ENCODE measurements around the gene KIF5C.

The KIF5C gene

GRCh38 chr2:148924514-148925178, 49.6 kb downstream of the KIF5C start:
- H3K36me3 ChIP-seq (replicated peaks in 1 of 2; ENCODE audit: control insufficient read depth in 2 of 2, insufficient read depth in 2 of 2, low read length in 2 of 2) = peaks cover 10 to 65% of the 10 kb centered on the region in 2 donors
- no peak overlapping the region for H3K14ac ChIP-seq (ENCODE audit: low read length)
- H4K91ac ChIP-seq (ENCODE audit: low read depth, low read length, poor library complexity) = no peak overlapping the region
- no peak overlapping the region for H3K4me2 ChIP-seq (ENCODE audit: insufficient read depth, low read length, poor library complexity, severe bottlenecking)
- no peak overlapping the region for H4K8ac ChIP-seq (ENCODE audit: low read depth, low read length)
- H3K79me1 ChIP-seq (ENCODE audit: low read depth, low read length) = no peaks in the 10 kb centered on the region
- H3K18ac ChIP-seq (ENCODE audit: low read length) = no peak overlapping the region
- no peak for DNase-seq (ENCODE audit: low spot score)
- no peak overlapping the region for H2AFZ ChIP-seq (ENCODE audit: low read length)
- H3K27ac ChIP-seq (replicated peaks; ENCODE audit: low read length) = no peak overlapping the region
- no peak overlapping the region for H2AK5ac ChIP-seq (ENCODE audit: low read depth, low read length)
- no peak overlapping the region for H3K4ac ChIP-seq (ENCODE audit: low read length)
- H3K27me3 ChIP-seq (ENCODE audit: control insufficient read depth in 3 of 3, insufficient read depth in 3 of 3, low read depth in 1 of 3, low read length in 3 of 3) = no peaks in the 10 kb centered on the region
- H3K23ac ChIP-seq (ENCODE audit: low read depth, low read length, poor library complexity) = no peak overlapping the region
- H2BK120ac ChIP-seq (ENCODE audit: low read depth, low read length) = no peak overlapping the region
- H2BK5ac ChIP-seq (ENCODE audit: low read length) = no peak overlapping the region
- peaks cover 8 to 12% of the 10 kb centered on the region in 2 donors for H3K4me1 ChIP-seq (ENCODE audit: control insufficient read depth in 2 of 2, insufficient read depth in 1 of 2, low read depth in 1 of 2, low read length in 2 of 2)
- H3K9ac ChIP-seq (ENCODE audit: low read depth, low read length, poor library complexity) = no peak overlapping the region
- no peak overlapping the region for H2BK15ac ChIP-seq (ENCODE audit: low read length)
- H3K9me3 ChIP-seq (replicated peaks in 1 of 2; ENCODE audit: control insufficient read depth in 2 of 2, insufficient read depth in 1 of 2, low read depth in 1 of 2, low read length in 2 of 2) = no peaks in the 10 kb centered on the region
- H2BK12ac ChIP-seq (ENCODE audit: low read length) = no peak overlapping the region
- no CpG with 5 or more reads among the region's 4 CpGs for WGBS, 2 donors (ENCODE audit: extremely low coverage in 2 of 2, insufficient read length in 2 of 2, insufficient replicate concordance in 1 of 2)
- H3K4me3 ChIP-seq (ENCODE audit: low read length in 2 of 2) = no peak overlapping the region

- no peak overlapping the region for H2BK120ac ChIP-seq (ENCODE audit: low read depth, low read length)
- H3K23ac ChIP-seq (ENCODE audit: low read depth, low read length, poor library complexity) = no peak overlapping the region
- H3K18ac ChIP-seq (ENCODE audit: low read length) = peak overlapping the region; percentile 67
- no peak overlapping the region for H3K4me3 ChIP-seq (ENCODE audit: low read length in 2 of 2)
- H3K4ac ChIP-seq (ENCODE audit: low read length) = no peak overlapping the region
- H4K8ac ChIP-seq (ENCODE audit: low read depth, low read length) = no peak overlapping the region
- no peak overlapping the region for H2BK12ac ChIP-seq (ENCODE audit: low read length)
- no peak overlapping the region for H3K4me2 ChIP-seq (ENCODE audit: insufficient read depth, low read length, poor library complexity, severe bottlenecking)
- peak overlapping the region; percentile 68 for H2AK5ac ChIP-seq (ENCODE audit: low read depth, low read length)
- peak overlapping the region; percentile 69 for H2BK5ac ChIP-seq (ENCODE audit: low read length)
- no peak overlapping the region for H3K9ac ChIP-seq (ENCODE audit: low read depth, low read length, poor library complexity)
- no CpG with 5 or more reads among the region's 33 CpGs for WGBS, 2 donors (ENCODE audit: extremely low coverage in 2 of 2, insufficient read length in 2 of 2, insufficient replicate concordance in 1 of 2)
- H4K91ac ChIP-seq (ENCODE audit: low read depth, low read length, poor library complexity) = no peak overlapping the region
- H3K9me3 ChIP-seq (replicated peaks in 1 of 2; ENCODE audit: control insufficient read depth in 2 of 2, insufficient read depth in 1 of 2, low read depth in 1 of 2, low read length in 2 of 2) = no peaks in the 10 kb centered on the region
- no peaks in the 10 kb centered on the region for H3K27me3 ChIP-seq (ENCODE audit: control insufficient read depth in 3 of 3, insufficient read depth in 3 of 3, low read depth in 1 of 3, low read length in 3 of 3)
- peaks cover 11 to 83% of the 10 kb centered on the region in 2 donors for H3K36me3 ChIP-seq (replicated peaks in 1 of 2; ENCODE audit: control insufficient read depth in 2 of 2, insufficient read depth in 2 of 2, low read length in 2 of 2)
- H3K14ac ChIP-seq (ENCODE audit: low read length) = no peak overlapping the region
- H3K27ac ChIP-seq (replicated peaks; ENCODE audit: low read length) = no peak overlapping the region
- H3K79me1 ChIP-seq (ENCODE audit: low read depth, low read length) = no peaks in the 10 kb centered on the region
- no peak overlapping the region for H2BK15ac ChIP-seq (ENCODE audit: low read length)
- DNase-seq (ENCODE audit: low spot score) = no peak
- no peak overlapping the region for H2AFZ ChIP-seq (ENCODE audit: low read length)
- peaks cover 12 to 14% of the 10 kb centered on the region in 2 donors for H3K4me1 ChIP-seq (ENCODE audit: control insufficient read depth in 2 of 2, insufficient read depth in 1 of 2, low read depth in 1 of 2, low read length in 2 of 2)
These were observed 51.4 kb downstream of the KIF5C start for GRCh38 chr2:148926291-148926961.

GRCh38 chr2:148926981-148927401, 52.0 kb downstream of the KIF5C start:
- Histone ChIP-seq H2BK15ac (ENCODE audit: low read length) (no peak overlapping the region), H3K23ac (ENCODE audit: low read depth, low read length, poor library complexity) (no peak overlapping the region), H4K91ac (ENCODE audit: low read depth, low read length, poor library complexity) (no peak overlapping the region), H3K4me3 (ENCODE audit: low read length in 2 of 2) (no peak overlapping the region), H2BK12ac (ENCODE audit: low read length) (no peak overlapping the region), H3K4me2 (ENCODE audit: insufficient read depth, low read length, poor library complexity, severe bottlenecking) (no peak overlapping the region), H4K8ac (ENCODE audit: low read depth, low read length) (no peak overlapping the region), H3K4me1 (ENCODE audit: control insufficient read depth in 2 of 2, insufficient read depth in 1 of 2, low read depth in 1 of 2, low read length in 2 of 2) (peaks cover 17% of the 10 kb centered on the region in 2 donors), H2BK5ac (ENCODE audit: low read length) (no peak overlapping the region), H2AFZ (ENCODE audit: low read length) (no peak overlapping the region), H3K27me3 (ENCODE audit: control insufficient read depth in 3 of 3, insufficient read depth in 3 of 3, low read depth in 1 of 3, low read length in 3 of 3) (no peaks in the 10 kb centered on the region), H2BK120ac (ENCODE audit: low read depth, low read length) (no peak overlapping the region), H3K9me3 (replicated peaks in 1 of 2; ENCODE audit: control insufficient read depth in 2 of 2, insufficient read depth in 1 of 2, low read depth in 1 of 2, low read length in 2 of 2) (no peaks in the 10 kb centered on the region), H3K27ac (replicated peaks; ENCODE audit: low read length) (no peak overlapping the region), H3K36me3 (replicated peaks in 1 of 2; ENCODE audit: control insufficient read depth in 2 of 2, insufficient read depth in 2 of 2, low read length in 2 of 2) (peaks cover 11 to 86% of the 10 kb centered on the region in 2 donors), H3K4ac (ENCODE audit: low read length) (no peak overlapping the region), H3K18ac (ENCODE audit: low read length) (peak overlapping the region; percentile 54), H3K79me1 (ENCODE audit: low read depth, low read length) (no peaks in the 10 kb centered on the region), H3K9ac (ENCODE audit: low read depth, low read length, poor library complexity) (no peak overlapping the region), H2AK5ac (ENCODE audit: low read depth, low read length) (no peak overlapping the region), H3K14ac (ENCODE audit: low read length) (no peak overlapping the region)
- no peak for DNase-seq (ENCODE audit: low spot score)
- no CpG with 5 or more reads among the region's 11 CpGs for WGBS, 2 donors (ENCODE audit: extremely low coverage in 2 of 2, insufficient read length in 2 of 2, insufficient replicate concordance in 1 of 2)

- Histone ChIP-seq H3K4me1 (ENCODE audit: control insufficient read depth in 2 of 2, insufficient read depth in 1 of 2, low read depth in 1 of 2, low read length in 2 of 2) (peaks cover 18 to 30% of the 10 kb centered on the region in 2 donors), H3K9me3 (replicated peaks in 1 of 2; ENCODE audit: control insufficient read depth in 2 of 2, insufficient read depth in 1 of 2, low read depth in 1 of 2, low read length in 2 of 2) (peaks cover 0 to 2% of the 10 kb centered on the region in 2 donors), H3K36me3 (replicated peaks in 1 of 2; ENCODE audit: control insufficient read depth in 2 of 2, insufficient read depth in 2 of 2, low read length in 2 of 2) (peaks cover 14 to 86% of the 10 kb centered on the region in 2 donors), H2BK5ac (ENCODE audit: low read length) (no peak overlapping the region), H2AK5ac (ENCODE audit: low read depth, low read length) (no peak overlapping the region), H3K4me2 (ENCODE audit: insufficient read depth, low read length, poor library complexity, severe bottlenecking) (no peak overlapping the region), H2BK120ac (ENCODE audit: low read depth, low read length) (no peak overlapping the region), H3K27me3 (ENCODE audit: control insufficient read depth in 3 of 3, insufficient read depth in 3 of 3, low read depth in 1 of 3, low read length in 3 of 3) (no peaks in the 10 kb centered on the region), H3K18ac (ENCODE audit: low read length) (no peak overlapping the region), H3K4me3 (ENCODE audit: low read length in 2 of 2) (no peak overlapping the region), H4K91ac (ENCODE audit: low read depth, low read length, poor library complexity) (no peak overlapping the region), H3K27ac (replicated peaks; ENCODE audit: low read length) (no peak overlapping the region), H2AFZ (ENCODE audit: low read length) (no peak overlapping the region), H2BK15ac (ENCODE audit: low read length) (no peak overlapping the region), H3K14ac (ENCODE audit: low read length) (no peak overlapping the region), H3K9ac (ENCODE audit: low read depth, low read length, poor library complexity) (no peak overlapping the region), H2BK12ac (ENCODE audit: low read length) (no peak overlapping the region), H3K23ac (ENCODE audit: low read depth, low read length, poor library complexity) (no peak overlapping the region), H3K4ac (ENCODE audit: low read length) (no peak overlapping the region), H4K8ac (ENCODE audit: low read depth, low read length) (no peak overlapping the region), H3K79me1 (ENCODE audit: low read depth, low read length) (peaks cover 3% of the 10 kb centered on the region)
- DNase-seq (ENCODE audit: low spot score) = no peak
- WGBS, 2 donors (ENCODE audit: extremely low coverage in 2 of 2, insufficient read length in 2 of 2, insufficient replicate concordance in 1 of 2) = no CpG with 5 or more reads among the region's 3 CpGs
These were observed 53.4 kb downstream of the KIF5C start for GRCh38 chr2:148928395-148928794.
